Central memory CD8-positive, alpha-beta T cell (primary cell): ENCODE data around the gene ACVRL1.
A peak's percentile ranks its signal among the peaks of the same experiment; 100 is the strongest.
"Not testable (repeated sequence)": the region's sequence is repeated elsewhere in the genome, so short reads cannot be mapped to it uniquely, and the experiment has no call there.

Experiments used
- ATAC-seq: fragments of 150-1000 bp; cut with Tn5 transposase; replicated peaks from 2 replicates; pipeline ENCODE4 v1.10.0; 2022; ENCODE audit warnings: mild to moderate bottlenecking, moderate FRiP score, moderate number of reproducible peaks; ENCODE audit not compliant: poor library complexity, severe bottlenecking; ENCODE audit errors: extremely low read depth
- DNase-seq, 2 donors: peaks; one replicate each; pipeline ENCODE4 v3.0.0; 2021; ENCODE audit warnings: low spot score in 2 of 2
- H3K27ac Mint-ChIP-seq: one replicate; pipeline ENCODE4 v1.8.0; 2022; ENCODE audit warnings: low read depth, mild to moderate bottlenecking, moderate library complexity, mixed read lengths
- H3K27me3 Mint-ChIP-seq: one replicate; pipeline ENCODE4 v1.8.0; 2022; ENCODE audit warnings: mixed read lengths
- H3K36me3 Mint-ChIP-seq: one replicate; pipeline ENCODE4 v1.8.0; 2022; ENCODE audit warnings: mild to moderate bottlenecking, moderate library complexity, mixed read lengths; ENCODE audit not compliant: insufficient read depth
- H3K4me1 Mint-ChIP-seq: one replicate; pipeline ENCODE4 v1.8.0; 2022; ENCODE audit warnings: mixed read lengths
- H3K4me3 Mint-ChIP-seq: one replicate; pipeline ENCODE4 v1.8.0; 2022; ENCODE audit warnings: mild to moderate bottlenecking, moderate library complexity, mixed read lengths
- H3K9me3 Mint-ChIP-seq: one replicate; pipeline ENCODE4 v1.8.0; 2022; ENCODE audit warnings: mixed read lengths

ACVRL1 gene

GRCh38 chr12:51883998-51884675, 23.2 kb upstream of the ACVRL1 start:
- DNase-seq (no peak), ATAC-seq (no peak)
- Mint-ChIP-seq H3K9me3 (no peaks in the 10 kb centered on the region), H3K4me3 (no peak overlapping the region), H3K27ac (no peak overlapping the region), H3K36me3 (peaks cover 2% of the 10 kb centered on the region), H3K4me1 (peaks cover 10% of the 10 kb centered on the region), H3K27me3 (peaks cover 14% of the 10 kb centered on the region)

GRCh38 chr12:51884676-51885229, 22.6 kb upstream of the ACVRL1 start:
- H3K4me3 Mint-ChIP-seq: no peak overlapping the region
- no peak overlapping the region for H3K27ac Mint-ChIP-seq
- peaks cover 2% of the 10 kb centered on the region for H3K36me3 Mint-ChIP-seq
- H3K4me1 Mint-ChIP-seq: peaks cover 10% of the 10 kb centered on the region
- ATAC-seq: no peak
- no peak for DNase-seq
- peaks cover 8% of the 10 kb centered on the region for H3K27me3 Mint-ChIP-seq
- H3K9me3 Mint-ChIP-seq: no peaks in the 10 kb centered on the region

GRCh38 chr12:51885294-51886020, 21.8 kb upstream of the ACVRL1 start:
- not testable (repeated sequence) for H3K27me3 Mint-ChIP-seq, H3K27ac Mint-ChIP-seq, H3K9me3 Mint-ChIP-seq, H3K36me3 Mint-ChIP-seq, DNase-seq, ATAC-seq, H3K4me1 Mint-ChIP-seq
- H3K4me3 Mint-ChIP-seq: peak overlapping the region; percentile 46

GRCh38 chr12:51886021-51886710, 21.1 kb upstream of the ACVRL1 start:
- Mint-ChIP-seq H3K27ac (no peak overlapping the region), H3K4me3 (peak overlapping the region; percentile 46), H3K9me3 (no peaks in the 10 kb centered on the region), H3K36me3 (peaks cover 2% of the 10 kb centered on the region), H3K27me3 (peaks cover 8% of the 10 kb centered on the region), H3K4me1 (peaks cover 10% of the 10 kb centered on the region)
- peak; percentile 95 for ATAC-seq
- no peak for DNase-seq

- ATAC-seq (no peak), DNase-seq (no peak)
- no peak within 1 kb of the TSS for H3K4me3 Mint-ChIP-seq
- H3K36me3 Mint-ChIP-seq: peaks cover 2% of the 10 kb centered on the region
- no peak within 1 kb of the TSS for H3K27ac Mint-ChIP-seq
- peaks cover 8% of the 10 kb centered on the region for H3K27me3 Mint-ChIP-seq
- H3K4me1 Mint-ChIP-seq: peaks cover 10% of the 10 kb centered on the region
- H3K9me3 Mint-ChIP-seq: no peaks in the 10 kb centered on the region
Observed at GRCh38 chr12:51887476-51888315, 19.6 kb upstream of the ACVRL1 start, which contains the start of gene ANKRD33. TSS of gene ANKRD33 (plus strand) at chr12:51888103. CDS start at chr12:51888187, 84 bp downstream.

- H3K36me3 Mint-ChIP-seq: peaks cover 2% of the 10 kb centered on the region
- no peak for DNase-seq
- peaks cover 10% of the 10 kb centered on the region for H3K4me1 Mint-ChIP-seq
- no peak overlapping the region for H3K4me3 Mint-ChIP-seq
- no peaks in the 10 kb centered on the region for H3K9me3 Mint-ChIP-seq
- ATAC-seq: no peak
- H3K27me3 Mint-ChIP-seq: peaks cover 8% of the 10 kb centered on the region
- no peak overlapping the region for H3K27ac Mint-ChIP-seq
Observed at GRCh38 chr12:51888316-51889215, 18.7 kb upstream of the ACVRL1 start.

- peaks cover 2% of the 10 kb centered on the region for H3K36me3 Mint-ChIP-seq
- peaks cover 8% of the 10 kb centered on the region for H3K27me3 Mint-ChIP-seq
- H3K27ac Mint-ChIP-seq: no peak overlapping the region
- ATAC-seq: no peak
- no peaks in the 10 kb centered on the region for H3K9me3 Mint-ChIP-seq
- no peak for DNase-seq
- H3K4me3 Mint-ChIP-seq: no peak overlapping the region
- peaks cover 10% of the 10 kb centered on the region for H3K4me1 Mint-ChIP-seq
Observed at GRCh38 chr12:51889216-51890132, 17.8 kb upstream of the ACVRL1 start.

GRCh38 chr12:51890133-51890464, 17.2 kb upstream of the ACVRL1 start:
- peaks cover 10% of the 10 kb centered on the region for H3K4me1 Mint-ChIP-seq
- no peaks in the 10 kb centered on the region for H3K9me3 Mint-ChIP-seq
- H3K4me3 Mint-ChIP-seq: no peak overlapping the region

GRCh38 chr12:51890511-51891171, 16.7 kb upstream of the ACVRL1 start:
- H3K36me3 Mint-ChIP-seq: peaks cover 2% of the 10 kb centered on the region

More at GRCh38 chr12:51890133-51890464, 17.2 kb upstream of the ACVRL1 start:
- ATAC-seq (no peak), DNase-seq (no peak)
- Mint-ChIP-seq H3K27ac (no peak overlapping the region), H3K27me3 (peaks cover 13% of the 10 kb centered on the region), H3K36me3 (peaks cover 2% of the 10 kb centered on the region)

GRCh38 chr12:51891843-51892242, 15.5 kb upstream of the ACVRL1 start:
- Mint-ChIP-seq H3K27ac (no peak overlapping the region), H3K4me3 (no peak overlapping the region), H3K36me3 (no peaks in the 10 kb centered on the region), H3K9me3 (no peaks in the 10 kb centered on the region), H3K4me1 (no peaks in the 10 kb centered on the region), H3K27me3 (peaks cover 31% of the 10 kb centered on the region)
- no peak for ATAC-seq
- DNase-seq: no peak

More at GRCh38 chr12:51890511-51891171, 16.7 kb upstream of the ACVRL1 start:
- peaks cover 19% of the 10 kb centered on the region for H3K27me3 Mint-ChIP-seq
- peaks cover 9% of the 10 kb centered on the region for H3K4me1 Mint-ChIP-seq
- H3K4me3 Mint-ChIP-seq: no peak overlapping the region
- no peaks in the 10 kb centered on the region for H3K9me3 Mint-ChIP-seq
- ATAC-seq (no peak), DNase-seq (no peak)
- H3K27ac Mint-ChIP-seq: no peak overlapping the region
